GF-D8 (cell line): Measurements from ENCODE around the gene ATP6V0C.
"Not testable (repeated sequence)": the region's sequence is repeated elsewhere in the genome, so short reads cannot be mapped to it uniquely, and the experiment has no call there.

Experiments used
- DNase-seq: peaks from one replicate; lab custom pipeline; 2025; lab: John Stamatoyannopoulos, UW

ATP6V0C gene

GRCh38 chr16:2528161-2529060, 14.7 kb downstream of the ATP6V0C start:
- DNase-seq: no peak

GRCh38 chr16:2529061-2529931, 15.5 kb downstream of the ATP6V0C start:
- no peak for DNase-seq

- DNase-seq: no peak
Observed at GRCh38 chr16:2529961-2530628, 16.3 kb downstream of the ATP6V0C start.

- no peak for DNase-seq
Observed at GRCh38 chr16:2530629-2531318, 17.0 kb downstream of the ATP6V0C start.

GRCh38 chr16:2531371-2531695, 17.6 kb downstream of the ATP6V0C start, which contains the start of gene CEMP1:
CEMP1 (minus strand) TSS chr16:2531408; CDS start chr16:2531073, 335 bp downstream.
- DNase-seq: no peak

- DNase-seq: peak; percentile 82
Observed at GRCh38 chr16:2531696-2532493, 18.1 kb downstream of the ATP6V0C start.

GRCh38 chr16:2532494-2533141, 18.9 kb downstream of the ATP6V0C start:
- peak; percentile 44 for DNase-seq

- not testable (repeated sequence) for DNase-seq
Observed at GRCh38 chr16:2533142-2533755, 19.5 kb downstream of the ATP6V0C start.

GRCh38 chr16:2533912-2534311, 20.2 kb downstream of the ATP6V0C start:
- no peak for DNase-seq

- DNase-seq: not testable (repeated sequence)
Observed at GRCh38 chr16:2534335-2534734, 20.6 kb downstream of the ATP6V0C start.

- DNase-seq: no peak
Observed at GRCh38 chr16:2535625-2536013, 21.9 kb downstream of the ATP6V0C start.

- DNase-seq: peak; percentile 81
Observed at GRCh38 chr16:2537451-2538379, 24.0 kb downstream of the ATP6V0C start, which contains the start of gene PDPK1. PDPK1 (plus strand) TSS chr16:2538021; CDS start chr16:2538113, 92 bp downstream.

GRCh38 chr16:2539192-2539844, 25.6 kb downstream of the ATP6V0C start:
- DNase-seq: not testable (repeated sequence)

GRCh38 chr16:2539845-2540458, 26.2 kb downstream of the ATP6V0C start:
- not testable (repeated sequence) for DNase-seq

- peak; percentile 5 for DNase-seq
Observed at GRCh38 chr16:2540912-2541311, 27.2 kb downstream of the ATP6V0C start.

- not testable (repeated sequence) for DNase-seq
Observed at GRCh38 chr16:2541409-2541808, 27.7 kb downstream of the ATP6V0C start.

- not testable (repeated sequence) for DNase-seq
Observed at GRCh38 chr16:2543771-2544170, 30.0 kb downstream of the ATP6V0C start.
